ENCODE data around the gene CNPY2.
"Not testable (repeated sequence)": the region's sequence is repeated elsewhere in the genome, so short reads cannot be mapped to it uniquely, and the experiment has no call there.

The CNPY2 gene

DNA sequence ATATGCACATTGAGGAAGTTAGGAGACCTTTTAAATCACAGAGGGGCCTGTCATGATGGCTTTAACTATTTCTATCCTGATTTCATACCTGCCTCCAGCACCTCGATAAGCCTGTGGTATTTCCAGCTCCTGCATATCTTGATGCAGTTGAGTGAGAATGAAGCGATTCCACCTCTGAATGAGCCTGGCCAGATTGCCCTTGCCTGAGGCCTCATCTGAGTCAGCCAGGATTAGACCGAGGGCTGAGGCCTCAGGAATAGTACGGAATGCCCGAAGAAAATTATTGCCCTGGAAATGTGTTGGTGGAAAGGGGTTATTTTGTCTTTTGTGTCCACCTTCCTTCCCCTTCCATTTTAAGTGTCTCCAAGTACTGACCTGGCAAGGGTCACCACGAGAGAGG lies 8.4 kb upstream of the CNPY2 start:
- H3K27me3 ChIP-seq (ENCODE audit: low read length) = no peaks in the 10 kb centered on the region
- no peaks in the 10 kb centered on the region for H4K20me1 ChIP-seq (ENCODE audit: low read depth, low read length)
- no peak overlapping the region for H3K4me3 ChIP-seq (ENCODE audit: insufficient read depth, low read length, poor library complexity, severe bottlenecking)
- H2AFZ ChIP-seq (ENCODE audit: low read depth, low read length, severe bottlenecking) = no peak overlapping the region
- H3K79me2 ChIP-seq (ENCODE audit: insufficient read depth, low read length) = no peaks in the 10 kb centered on the region
- TF ChIP-seq CTCF (IDR thresholded peaks at IDR 0.05; ENCODE audit: insufficient read depth, low read length, poor library complexity, severe bottlenecking) (no peak), EZH2phosphoT487 (conservative IDR thresholded peaks at IDR 0.05; ENCODE audit: low read length) (no peak)
- no peaks in the 10 kb centered on the region for H3K9me2 ChIP-seq (replicated peaks; ENCODE audit: insufficient read depth, low read length)
- H3K36me3 ChIP-seq (ENCODE audit: low read length) = peaks cover 8% of the 10 kb centered on the region; the same call in 1 of the 2 replicates
- H3K9me3 ChIP-seq (ENCODE audit: insufficient read depth, low read length) = no peaks in the 10 kb centered on the region
- H3K9ac ChIP-seq (ENCODE audit: low read length) = no peak overlapping the region
- no peaks in the 10 kb centered on the region for H3F3A ChIP-seq (ENCODE audit: insufficient read depth)
- no peak overlapping the region for H3K27ac ChIP-seq (ENCODE audit: low read depth, low read length)
- H3K4me2 ChIP-seq (ENCODE audit: low read depth, low read length, poor library complexity, severe bottlenecking) = no peak overlapping the region

- not testable (repeated sequence) for H3K4me3 ChIP-seq (ENCODE audit: insufficient read depth, low read length, poor library complexity, severe bottlenecking); H2AFZ ChIP-seq (ENCODE audit: low read depth, low read length, severe bottlenecking); H3K9me3 ChIP-seq (ENCODE audit: insufficient read depth, low read length); H3K36me3 ChIP-seq (ENCODE audit: low read length); H3K27ac ChIP-seq (ENCODE audit: low read depth, low read length); H4K20me1 ChIP-seq (ENCODE audit: low read depth, low read length); H3K4me2 ChIP-seq (ENCODE audit: low read depth, low read length, poor library complexity, severe bottlenecking); H3F3A ChIP-seq (ENCODE audit: insufficient read depth); H3K79me2 ChIP-seq (ENCODE audit: insufficient read depth, low read length); H3K27me3 ChIP-seq (ENCODE audit: low read length); H3K9ac ChIP-seq (ENCODE audit: low read length); H3K9me2 ChIP-seq (replicated peaks; ENCODE audit: insufficient read depth, low read length)
Observed at GRCh38 chr12:56321610-56322009, 5.8 kb upstream of the CNPY2 start.

DNA sequence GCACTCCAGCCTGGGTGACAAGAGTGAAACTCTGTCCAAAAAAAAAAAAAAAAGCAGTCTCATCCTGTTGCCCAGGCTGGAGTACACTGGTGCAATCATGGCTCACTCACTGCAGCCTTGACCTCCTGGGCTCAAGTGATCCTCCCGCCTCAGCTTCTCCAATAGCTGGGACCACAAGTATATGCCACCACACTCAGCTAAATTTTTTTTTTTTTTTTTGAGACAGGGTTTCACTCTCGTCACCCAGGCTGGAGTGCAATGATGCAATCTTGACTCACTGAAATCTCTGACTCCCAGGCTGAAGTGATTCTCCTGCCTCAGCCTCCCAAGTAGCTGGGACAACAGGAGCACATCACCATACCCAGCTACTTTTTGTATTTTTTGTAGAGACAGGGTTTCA lies 5.2 kb upstream of the CNPY2 start:
- no peaks in the 10 kb centered on the region for H3K79me2 ChIP-seq (ENCODE audit: insufficient read depth, low read length)
- H3F3A ChIP-seq (ENCODE audit: insufficient read depth) = peaks cover 4% of the 10 kb centered on the region
- H3K9me3 ChIP-seq (ENCODE audit: insufficient read depth, low read length) = no peaks in the 10 kb centered on the region
- H3K9me2 ChIP-seq (replicated peaks; ENCODE audit: insufficient read depth, low read length) = no peaks in the 10 kb centered on the region
- no peak overlapping the region for H3K9ac ChIP-seq (ENCODE audit: low read length)
- H3K4me3 ChIP-seq (ENCODE audit: insufficient read depth, low read length, poor library complexity, severe bottlenecking) = no peak overlapping the region
- TF ChIP-seq CTCF (IDR thresholded peaks at IDR 0.05; ENCODE audit: insufficient read depth, low read length, poor library complexity, severe bottlenecking) = no peak
- TF ChIP-seq EZH2phosphoT487 (conservative IDR thresholded peaks at IDR 0.05; ENCODE audit: low read length) = no peak
- H3K36me3 ChIP-seq (ENCODE audit: low read length) = peaks cover 8% of the 10 kb centered on the region; the same call in 1 of the 2 replicates
- no peak overlapping the region for H3K4me2 ChIP-seq (ENCODE audit: low read depth, low read length, poor library complexity, severe bottlenecking)
- H4K20me1 ChIP-seq (ENCODE audit: low read depth, low read length) = no peaks in the 10 kb centered on the region
- no peak overlapping the region for H3K27ac ChIP-seq (ENCODE audit: low read depth, low read length)
- H2AFZ ChIP-seq (ENCODE audit: low read depth, low read length, severe bottlenecking) = no peak overlapping the region
- H3K27me3 ChIP-seq (ENCODE audit: low read length) = no peaks in the 10 kb centered on the region

GRCh38 chr12:56317675-56318074 lies 1.9 kb upstream of the CNPY2 start:
- H2AFZ ChIP-seq (ENCODE audit: low read depth, low read length, severe bottlenecking) = no peak overlapping the region

More at GRCh38 chr12:56317675-56318074, 1.9 kb upstream of the CNPY2 start:
- H3K79me2 ChIP-seq (ENCODE audit: insufficient read depth, low read length) = peaks cover 17% of the 10 kb centered on the region
- H3K9me3 ChIP-seq (ENCODE audit: insufficient read depth, low read length) = no peaks in the 10 kb centered on the region
- H3K27ac ChIP-seq (ENCODE audit: low read depth, low read length) = no peak overlapping the region
- H3F3A ChIP-seq (ENCODE audit: insufficient read depth) = peaks cover 4% of the 10 kb centered on the region
- TF ChIP-seq EZH2phosphoT487 (conservative IDR thresholded peaks at IDR 0.05; ENCODE audit: low read length) (no peak), CTCF (IDR thresholded peaks at IDR 0.05; ENCODE audit: insufficient read depth, low read length, poor library complexity, severe bottlenecking) (no peak)
- no peaks in the 10 kb centered on the region for H3K27me3 ChIP-seq (ENCODE audit: low read length)
- no peaks in the 10 kb centered on the region for H4K20me1 ChIP-seq (ENCODE audit: low read depth, low read length)
- H3K36me3 ChIP-seq (ENCODE audit: low read length) = peaks cover 4% of the 10 kb centered on the region; the same call in 1 of the 2 replicates
- H3K9ac ChIP-seq (ENCODE audit: low read length) = no peak overlapping the region
- H3K9me2 ChIP-seq (replicated peaks; ENCODE audit: insufficient read depth, low read length) = no peaks in the 10 kb centered on the region
- H3K4me3 ChIP-seq (ENCODE audit: insufficient read depth, low read length, poor library complexity, severe bottlenecking) = no peak overlapping the region
- H3K4me2 ChIP-seq (ENCODE audit: low read depth, low read length, poor library complexity, severe bottlenecking) = no peak overlapping the region
